ENCODE data around the gene RYR2. TPM values are rescaled to one million over a fixed set of nuclear protein-coding genes. Genes with fewer than 3 reads are reported as not detected.

RYR2 gene
- total RNA-seq, 1 experiment from 2014 or later = 0.90 TPM

GRCh38 chr1:237751090-237751489 is 709.1 kb downstream of the RYR2 start:
- H3K9me3 Mint-ChIP-seq (ENCODE audit: low read depth, unreplicated experiment) = no peaks in the 10 kb centered on the region
- no peaks in the 10 kb centered on the region for H3K36me3 Mint-ChIP-seq (ENCODE audit: insufficient read depth, unreplicated experiment)
- peaks cover 19% of the 10 kb centered on the region for H3K4me1 Mint-ChIP-seq (ENCODE audit: low read depth, unreplicated experiment)
- BruUV-seq (replicated peaks) = no TSS peak
- TF ChIP-seq, protein P1, sequence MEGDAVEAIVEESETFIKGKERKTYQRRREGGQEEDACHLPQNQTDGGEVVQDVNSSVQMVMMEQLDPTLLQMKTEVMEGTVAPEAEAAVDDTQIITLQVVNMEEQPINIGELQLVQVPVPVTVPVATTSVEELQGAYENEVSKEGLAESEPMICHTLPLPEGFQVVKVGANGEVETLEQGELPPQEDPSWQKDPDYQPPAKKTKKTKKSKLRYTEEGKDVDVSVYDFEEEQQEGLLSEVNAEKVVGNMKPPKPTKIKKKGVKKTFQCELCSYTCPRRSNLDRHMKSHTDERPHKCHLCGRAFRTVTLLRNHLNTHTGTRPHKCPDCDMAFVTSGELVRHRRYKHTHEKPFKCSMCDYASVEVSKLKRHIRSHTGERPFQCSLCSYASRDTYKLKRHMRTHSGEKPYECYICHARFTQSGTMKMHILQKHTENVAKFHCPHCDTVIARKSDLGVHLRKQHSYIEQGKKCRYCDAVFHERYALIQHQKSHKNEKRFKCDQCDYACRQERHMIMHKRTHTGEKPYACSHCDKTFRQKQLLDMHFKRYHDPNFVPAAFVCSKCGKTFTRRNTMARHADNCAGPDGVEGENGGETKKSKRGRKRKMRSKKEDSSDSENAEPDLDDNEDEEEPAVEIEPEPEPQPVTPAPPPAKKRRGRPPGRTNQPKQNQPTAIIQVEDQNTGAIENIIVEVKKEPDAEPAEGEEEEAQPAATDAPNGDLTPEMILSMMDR (IDR thresholded peaks at IDR 0.05; ENCODE audit: unreplicated experiment) = no peak
- intact Hi-C loops (cut with micrococcal nuclease; ENCODE audit: unreplicated experiment) = no loop called here
- CTCF ChIA-PET = interaction anchor here (1.1 kb wide), 1 partner anchor 49 kb away, joined by 3 read pairs; no protein-coding TSS in a partner anchor
- no peak overlapping the region for H3K4me3 Mint-ChIP-seq (ENCODE audit: low read depth, unreplicated experiment)
- no peak overlapping the region for H3K27ac Mint-ChIP-seq (ENCODE audit: unreplicated experiment)
- H3K27me3 Mint-ChIP-seq (ENCODE audit: unreplicated experiment) = no peaks in the 10 kb centered on the region
- DNase-seq = no peak

- Mint-ChIP-seq H3K36me3 (ENCODE audit: insufficient read depth, unreplicated experiment) (no peaks in the 10 kb centered on the region), H3K27ac (ENCODE audit: unreplicated experiment) (no peak overlapping the region), H3K4me1 (ENCODE audit: low read depth, unreplicated experiment) (peaks cover 19% of the 10 kb centered on the region), H3K4me3 (ENCODE audit: low read depth, unreplicated experiment) (no peak overlapping the region), H3K27me3 (ENCODE audit: unreplicated experiment) (no peaks in the 10 kb centered on the region), H3K9me3 (ENCODE audit: low read depth, unreplicated experiment) (no peaks in the 10 kb centered on the region)
- DNase-seq = no peak
- CTCF ChIA-PET = no interaction called here
- intact Hi-C loops (cut with micrococcal nuclease; ENCODE audit: unreplicated experiment) = no loop called here
- BruUV-seq (replicated peaks) = no TSS peak
- TF ChIP-seq, protein P1 (IDR thresholded peaks at IDR 0.05; ENCODE audit: unreplicated experiment) = no peak
Observed at GRCh38 chr1:237754627-237755026, 712.6 kb downstream of the RYR2 start.

DNA sequence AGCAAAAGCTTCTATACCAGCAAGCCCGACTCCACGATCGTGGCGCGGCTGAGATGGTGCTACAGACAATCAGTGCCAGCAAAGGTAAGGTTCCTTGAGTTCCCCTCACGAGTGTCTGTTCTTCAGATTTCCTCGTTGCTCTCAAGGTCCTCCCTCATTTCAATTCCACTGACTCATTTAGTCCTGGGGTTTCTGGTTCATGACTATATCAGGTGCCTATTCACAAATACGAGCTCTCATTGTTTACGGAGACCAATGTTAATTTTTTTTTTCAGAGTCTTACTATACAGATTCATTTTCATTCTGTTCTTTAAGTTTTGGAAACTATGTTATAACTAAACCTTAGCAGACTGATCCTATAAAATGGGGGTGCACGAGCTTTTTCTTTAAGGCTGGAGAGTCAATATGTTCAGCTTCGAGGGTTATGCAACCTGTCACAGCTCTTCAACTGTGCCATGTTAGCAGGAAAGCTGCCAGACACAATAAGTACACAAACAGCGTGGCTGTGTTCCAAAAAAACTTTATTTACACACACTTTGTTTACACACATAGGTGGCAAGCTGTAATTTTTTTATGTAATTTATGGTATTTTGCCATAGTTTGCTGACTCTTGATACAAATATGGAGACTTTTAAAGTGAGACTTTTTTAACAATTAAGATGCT is 714.5 kb downstream of the RYR2 start:
- TF ChIP-seq, protein P1 (IDR thresholded peaks at IDR 0.05; ENCODE audit: unreplicated experiment) = no peak
- no TSS peak for BruUV-seq (replicated peaks)
- Mint-ChIP-seq H3K4me3 (ENCODE audit: low read depth, unreplicated experiment) (no peak overlapping the region), H3K36me3 (ENCODE audit: insufficient read depth, unreplicated experiment) (no peaks in the 10 kb centered on the region), H3K9me3 (ENCODE audit: low read depth, unreplicated experiment) (no peaks in the 10 kb centered on the region), H3K27me3 (ENCODE audit: unreplicated experiment) (no peaks in the 10 kb centered on the region), H3K27ac (ENCODE audit: unreplicated experiment) (no peak overlapping the region), H3K4me1 (ENCODE audit: low read depth, unreplicated experiment) (peaks cover 37% of the 10 kb centered on the region)
- intact Hi-C loops (cut with micrococcal nuclease; ENCODE audit: unreplicated experiment) = no loop called here
- CTCF ChIA-PET = interaction anchor here (1.1 kb wide), 1 partner anchor 43 kb away, joined by 6 read pairs; no protein-coding TSS in a partner anchor
- DNase-seq = peak; percentile 7

GRCh38 chr1:237759377-237759776 is 717.4 kb downstream of the RYR2 start:
- CTCF ChIA-PET = interaction anchor here (1.3 kb wide), 1 partner anchor 74 kb away, joined by 3 read pairs; no protein-coding TSS in a partner anchor
- TF ChIP-seq, protein P1 (IDR thresholded peaks at IDR 0.05; ENCODE audit: unreplicated experiment) = no peak
- H3K4me1 Mint-ChIP-seq (ENCODE audit: low read depth, unreplicated experiment) = peaks cover 51% of the 10 kb centered on the region
- intact Hi-C loops (cut with micrococcal nuclease; ENCODE audit: unreplicated experiment) = no loop called here
- DNase-seq = peak; percentile 15
- H3K27me3 Mint-ChIP-seq (ENCODE audit: unreplicated experiment) = no peaks in the 10 kb centered on the region
- H3K4me3 Mint-ChIP-seq (ENCODE audit: low read depth, unreplicated experiment) = no peak overlapping the region
- H3K27ac Mint-ChIP-seq (ENCODE audit: unreplicated experiment) = peak overlapping the region; percentile 80
- no peaks in the 10 kb centered on the region for H3K9me3 Mint-ChIP-seq (ENCODE audit: low read depth, unreplicated experiment)
- no TSS peak for BruUV-seq (replicated peaks)
- no peaks in the 10 kb centered on the region for H3K36me3 Mint-ChIP-seq (ENCODE audit: insufficient read depth, unreplicated experiment)

Measured in Calu3 (cell line).